GM18517 (cell line): Measurements from ENCODE around the gene HSPG2.

Experiments
- ATAC-seq: cut with Tn5 transposase; IDR thresholded peaks from one replicate; pipeline ENCODE4 v1.9.1; 2021; ENCODE audit warnings: mild to moderate bottlenecking, moderate library complexity; ENCODE audit not compliant: unreplicated experiment

HSPG2 gene

GRCh38 chr1:21901473-21901847 is 35.6 kb downstream of the HSPG2 start:
- ATAC-seq = no peak

- no peak for ATAC-seq
Measured at GRCh38 chr1:21900766-21901472, 36.2 kb downstream of the HSPG2 start.

GRCh38 chr1:21899987-21900386 is 37.1 kb downstream of the HSPG2 start:
- no peak for ATAC-seq

- no peak for ATAC-seq
Measured at GRCh38 chr1:21899267-21899810, 37.8 kb downstream of the HSPG2 start.

- no peak for ATAC-seq
Measured at GRCh38 chr1:21898326-21899200, 38.5 kb downstream of the HSPG2 start.

GRCh38 chr1:21897844-21898243 is 39.3 kb downstream of the HSPG2 start:
- no peak for ATAC-seq

- no peak for ATAC-seq
Measured at GRCh38 chr1:21896652-21897532, 40.2 kb downstream of the HSPG2 start.

GRCh38 chr1:21896026-21896425 is 41.1 kb downstream of the HSPG2 start:
- ATAC-seq = no peak

GRCh38 chr1:21894034-21894881 is 42.9 kb downstream of the HSPG2 start:
- ATAC-seq = no peak

GRCh38 chr1:21893046-21893805 is 43.9 kb downstream of the HSPG2 start:
- ATAC-seq = no peak

GRCh38 chr1:21891621-21892479 is 45.3 kb downstream of the HSPG2 start:
- no peak for ATAC-seq

- no peak for ATAC-seq
Measured at GRCh38 chr1:21891081-21891480, 46.0 kb downstream of the HSPG2 start.

GRCh38 chr1:21888500-21888899 is 48.6 kb downstream of the HSPG2 start:
- no peak for ATAC-seq

GRCh38 chr1:21887796-21888195 is 49.3 kb downstream of the HSPG2 start:
- no peak for ATAC-seq

GRCh38 chr1:21887216-21887736 is 49.8 kb downstream of the HSPG2 start:
- ATAC-seq = no peak

- ATAC-seq = no peak
Measured at GRCh38 chr1:21886486-21887215, 50.5 kb downstream of the HSPG2 start.

GRCh38 chr1:21885236-21886037 is 51.7 kb downstream of the HSPG2 start:
- ATAC-seq = no peak
